Dermis microvascular lymphatic vessel endothelial cell (primary cell): ENCODE results near the gene JAKMIP3. TPM values are rescaled to one million over a fixed set of nuclear protein-coding genes. Genes with fewer than 3 reads are reported as not detected.

Source experiments
- DNase-seq, 2 donors: peaks; one replicate each; pipeline versions ENCODE4 v3.0.0 to v3.0.0-alpha.2; 2010; ENCODE audit warnings: low read depth in 2 of 2
- total RNA-seq: library from RNA; depleted of rRNA; stranded (reverse); fragments of >200 nt; gene quantifications from 2 replicates; pipeline ENCODE4 v1.2.1, GENCODE V29; 2014

The JAKMIP3 gene
- under 0.01 and 0.13 TPM in 2 replicates for total RNA-seq

DNA sequence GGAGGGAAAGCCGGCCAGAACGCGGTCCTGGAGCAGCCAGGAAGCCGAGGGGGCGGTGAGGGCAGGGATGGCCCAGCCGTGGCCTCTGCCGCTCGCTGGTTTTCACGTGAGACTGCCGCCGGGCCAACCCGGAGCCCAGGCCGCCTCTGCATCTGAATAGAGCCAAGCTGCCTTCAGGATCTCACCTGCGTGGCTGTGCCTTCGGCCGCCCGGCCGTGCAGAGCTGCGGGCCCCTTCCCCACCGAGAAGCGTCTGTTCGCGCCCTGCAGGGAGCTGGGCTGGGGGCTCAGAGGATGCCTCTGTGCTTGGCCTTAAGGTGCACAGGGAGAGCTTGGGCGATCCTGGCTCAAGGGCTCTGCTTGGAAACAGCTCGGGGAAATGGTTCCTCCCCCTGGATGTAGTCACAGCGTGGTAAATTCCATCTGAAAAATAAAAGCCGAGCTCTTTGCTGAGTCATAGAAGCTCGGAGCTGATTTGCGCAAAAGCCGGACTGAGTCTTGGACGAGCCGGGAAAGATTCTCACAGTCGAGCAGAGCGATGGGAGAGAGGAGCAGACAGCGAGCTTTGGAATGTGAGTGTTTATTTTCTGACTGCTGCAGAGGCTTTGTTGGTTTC is at the start of gene JAKMIP3:
Gene JAKMIP3, plus strand, starts transcription at position 456 of the 615 bp plus-strand sequence. CDS start 38,863 bp downstream, outside the sequence.
- peak; percentile 32 to 55 for DNase-seq

- DNase-seq = no peak
Measured at GRCh38 chr10:132016514-132016913, 49.2 kb upstream of the JAKMIP3 start.

GRCh38 chr10:132018446-132018845 is 47.3 kb upstream of the JAKMIP3 start:
- DNase-seq = no peak

DNA sequence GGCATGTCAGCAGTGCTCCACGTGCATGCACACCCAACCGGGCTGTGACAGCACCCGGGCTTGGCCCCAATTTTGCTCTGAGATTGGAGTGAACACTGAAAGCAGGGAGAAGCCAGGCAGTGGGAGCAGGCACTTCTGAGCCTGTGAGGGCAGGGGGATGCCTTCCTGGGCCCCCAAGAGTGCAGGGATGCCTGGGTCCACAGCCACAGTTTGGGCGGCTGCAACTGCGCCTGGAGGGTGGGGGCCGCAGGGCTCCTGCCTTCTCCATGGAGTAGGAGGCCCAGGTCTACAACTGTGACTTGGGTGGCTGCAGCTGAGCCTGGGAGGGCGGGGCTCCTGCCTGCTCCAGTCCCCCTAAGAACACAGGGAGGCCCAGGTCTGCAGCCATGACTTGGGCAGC is 46.4 kb upstream of the JAKMIP3 start:
- DNase-seq = no peak

DNA sequence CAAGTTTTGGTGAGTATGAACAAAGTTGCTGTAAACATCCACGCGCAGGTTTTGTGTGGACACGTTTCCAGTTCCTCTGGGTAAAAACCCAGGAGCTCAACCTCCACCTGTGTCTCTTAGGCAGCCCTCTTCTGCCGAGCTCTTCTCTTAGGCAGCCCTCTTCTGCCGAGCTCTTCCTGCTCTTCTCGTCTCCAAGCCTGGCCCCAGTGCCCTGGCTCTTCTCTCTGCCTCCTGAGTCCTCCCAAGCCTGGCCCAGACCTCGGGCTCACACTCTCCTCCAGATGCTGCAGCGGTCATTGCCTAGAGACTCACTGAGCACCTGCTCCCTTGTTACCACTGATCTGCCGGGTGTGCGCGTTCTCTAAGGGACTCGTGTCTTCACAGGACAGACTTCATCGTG is 45.3 kb upstream of the JAKMIP3 start:
- no peak for DNase-seq

DNA sequence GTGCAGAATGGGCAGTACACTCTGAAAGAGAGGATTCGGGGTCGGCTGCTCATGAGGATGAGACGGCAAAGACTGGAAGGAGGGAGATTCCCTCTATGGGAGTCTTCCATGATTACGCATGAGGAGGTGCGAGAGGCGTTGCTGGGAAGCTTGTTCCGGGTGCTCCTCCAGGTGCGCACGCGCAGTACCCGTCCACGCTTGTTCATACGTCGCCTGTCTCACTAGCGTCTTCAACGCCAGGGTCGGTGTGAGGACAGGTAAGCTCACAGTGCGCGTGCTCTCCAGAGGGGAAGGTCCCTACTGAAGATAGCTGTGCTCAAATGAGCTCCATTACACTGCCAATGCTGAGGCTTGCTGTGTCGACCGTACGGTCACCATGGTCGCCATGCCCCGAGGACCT is 44.7 kb upstream of the JAKMIP3 start:
- no peak for DNase-seq

GRCh38 chr10:132021504-132022143 is 44.1 kb upstream of the JAKMIP3 start:
- no peak for DNase-seq

DNA sequence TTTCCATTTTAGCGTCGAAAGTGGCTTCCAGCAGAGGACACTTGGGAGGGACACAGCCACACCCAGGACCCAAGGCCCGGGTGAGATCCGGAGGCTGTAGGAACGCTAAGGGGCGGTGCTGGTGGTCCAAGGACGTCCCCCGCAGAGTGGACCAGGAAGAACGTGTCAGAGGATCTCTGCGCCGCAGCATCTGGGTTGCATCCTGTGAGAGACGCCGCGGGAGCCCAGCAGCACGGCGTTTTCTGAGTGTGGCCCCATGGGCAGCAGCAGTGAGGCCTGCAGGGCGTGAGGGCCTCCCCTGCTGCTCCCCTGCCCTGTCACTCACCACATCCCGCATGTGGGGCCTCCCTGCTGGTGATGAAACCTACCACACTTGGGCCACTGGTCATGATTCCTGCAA is 43.5 kb upstream of the JAKMIP3 start:
- DNase-seq = no peak

GRCh38 chr10:132023092-132023811 is 42.5 kb upstream of the JAKMIP3 start:
- peak; percentile 41 to 68 for DNase-seq

GRCh38 chr10:132027423-132027983 is 38.2 kb upstream of the JAKMIP3 start:
- no peak for DNase-seq

DNA sequence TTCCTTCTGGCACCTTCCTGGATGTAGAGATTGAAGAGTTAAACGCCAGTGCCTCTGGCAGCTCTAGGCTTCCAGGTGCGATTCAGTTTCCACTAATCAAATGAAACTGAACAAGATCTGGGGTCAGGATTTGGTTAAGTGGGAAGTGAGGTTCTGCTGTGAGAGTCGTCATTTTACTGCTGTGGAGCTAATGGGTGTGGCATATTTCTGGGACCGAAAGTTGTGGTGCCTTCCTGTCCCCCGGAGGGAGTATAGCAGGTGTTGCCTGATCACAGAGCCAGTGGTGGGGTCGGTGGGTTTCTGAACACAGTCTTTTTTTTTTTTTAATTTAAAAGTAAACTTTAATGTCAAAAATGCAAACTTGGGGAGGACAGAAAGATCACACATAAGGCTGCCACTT is 37.0 kb upstream of the JAKMIP3 start:
- no peak for DNase-seq

GRCh38 chr10:132030898-132031463 is 34.8 kb upstream of the JAKMIP3 start:
- DNase-seq = no peak

GRCh38 chr10:132033632-132034031 is 32.1 kb upstream of the JAKMIP3 start:
- no peak for DNase-seq

DNA sequence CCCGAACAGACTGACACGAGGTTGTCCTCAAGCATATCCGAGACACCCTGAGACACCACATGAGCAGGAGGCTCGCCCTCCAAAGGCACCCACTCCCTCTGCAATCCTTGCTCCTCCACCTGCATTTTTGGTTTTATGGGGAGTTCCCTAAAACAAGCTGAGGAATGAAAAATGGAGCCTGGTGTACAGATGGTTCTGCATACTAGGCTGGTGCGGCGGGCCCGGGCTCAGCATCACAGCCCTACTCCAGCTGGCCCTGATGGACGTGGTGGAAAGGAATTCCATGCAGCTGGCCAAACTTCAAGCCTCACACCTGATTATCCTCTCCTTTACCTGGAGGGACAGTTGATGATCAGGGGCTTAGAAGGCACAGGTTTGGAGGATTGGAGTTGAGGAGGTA is 30.3 kb upstream of the JAKMIP3 start:
- DNase-seq = no peak

DNA sequence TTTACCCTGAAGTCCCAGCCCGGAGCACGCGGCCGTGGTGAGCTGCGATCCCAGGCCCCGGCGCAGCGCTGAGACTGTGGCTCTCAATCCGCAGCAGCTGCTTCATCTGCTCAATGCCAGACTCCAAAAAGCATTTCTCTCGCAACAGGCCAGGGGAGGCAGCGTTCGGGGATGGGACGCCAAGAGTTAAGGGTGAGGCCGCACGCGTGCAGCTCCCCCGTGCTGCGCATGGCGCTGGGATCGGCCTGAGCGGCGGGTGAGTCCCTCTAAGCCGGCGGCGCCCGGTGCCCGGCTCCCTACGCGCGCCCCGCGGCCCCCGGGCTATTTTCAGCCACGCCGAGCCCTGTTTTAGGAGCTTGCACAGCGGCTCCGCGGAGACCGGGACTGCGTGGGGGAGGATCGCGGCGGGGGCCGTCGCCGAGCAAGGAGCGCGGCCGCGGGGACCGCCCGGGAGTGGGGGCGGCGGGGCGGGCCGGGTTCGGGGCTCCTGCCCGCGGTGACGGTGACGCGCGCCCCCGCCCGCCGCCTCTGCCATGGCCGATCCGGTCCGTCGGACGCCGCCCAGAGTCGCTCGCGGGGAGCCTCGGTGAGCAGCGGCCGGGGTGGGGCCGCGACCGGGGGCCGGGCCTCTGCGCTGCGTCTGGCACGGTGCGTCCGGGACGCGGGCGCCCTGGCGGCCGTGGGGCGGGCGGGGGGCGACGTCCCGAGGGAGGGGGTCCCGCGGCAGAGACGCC is 29.4 kb upstream of the JAKMIP3 start:
- DNase-seq = no peak

GRCh38 chr10:132036887-132037675 is 28.7 kb upstream of the JAKMIP3 start:
- no peak for DNase-seq

DNA sequence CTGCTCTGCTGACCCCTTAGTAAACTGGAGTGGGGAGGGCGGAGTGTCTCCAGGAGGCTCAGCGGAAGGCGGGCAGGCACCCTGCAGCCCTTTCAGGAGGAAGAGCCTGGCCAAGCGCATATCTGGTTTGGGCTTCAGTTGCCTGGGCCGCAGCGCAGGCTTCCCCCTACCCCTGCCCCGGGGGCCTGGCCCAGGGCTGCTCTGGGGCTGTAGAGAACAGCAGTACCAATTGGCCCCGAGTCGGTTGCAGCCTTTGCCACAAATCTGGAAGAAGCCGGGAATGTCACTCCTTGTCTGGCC is 28.1 kb upstream of the JAKMIP3 start:
- DNase-seq = no peak

- no peak for DNase-seq
Measured at GRCh38 chr10:132039371-132039770, 26.4 kb upstream of the JAKMIP3 start.

- no peak for DNase-seq
Measured at GRCh38 chr10:132040046-132040445, 25.7 kb upstream of the JAKMIP3 start.

GRCh38 chr10:132041340-132041739 is 24.4 kb upstream of the JAKMIP3 start:
- DNase-seq = no peak
